Activated CD4-positive, alpha-beta T cell treated with anti-CD3 and anti-CD28 coated beads for 24 hours (primary cell): ENCODE results near the gene MSI2.

Source experiments
- DNase-seq, 2 donors: peaks; one replicate each; pipeline ENCODE4 v3.0.0-alpha.2; 2020; ENCODE audit warnings: low read depth in 2 of 2

MSI2 gene

GRCh38 chr17:57554826-57555635 is 298.7 kb downstream of the MSI2 start:
- DNase-seq = no peak

DNA sequence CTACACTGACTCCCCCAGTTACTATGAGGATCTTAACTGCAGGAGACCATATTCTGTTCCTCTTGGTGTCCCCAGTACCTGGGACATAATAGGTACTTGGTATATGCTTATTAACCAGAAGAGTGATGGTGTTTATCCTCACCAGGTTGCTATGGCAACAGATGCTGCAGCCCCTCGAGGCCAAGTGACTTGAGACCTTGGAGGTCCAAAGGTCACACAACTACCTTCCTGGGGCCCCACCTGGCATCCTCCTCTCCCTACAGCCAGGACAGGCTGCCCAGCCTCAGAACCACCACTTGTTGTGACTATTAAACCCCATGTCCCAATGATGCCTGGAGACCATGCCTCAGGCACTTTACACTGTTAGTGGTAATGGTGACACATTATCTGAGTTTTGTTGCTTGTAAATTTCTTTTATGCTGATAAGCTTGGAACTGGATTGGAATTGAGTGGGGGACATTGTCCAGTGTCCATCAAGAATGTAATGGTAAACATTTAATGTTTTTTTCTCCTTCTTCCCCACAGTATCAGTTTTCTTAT is 299.4 kb downstream of the MSI2 start:
- no peak for DNase-seq

GRCh38 chr17:57556320-57556719 is 300.0 kb downstream of the MSI2 start:
- DNase-seq = no peak

GRCh38 chr17:57556977-57557376 is 300.7 kb downstream of the MSI2 start:
- DNase-seq = no peak

DNA sequence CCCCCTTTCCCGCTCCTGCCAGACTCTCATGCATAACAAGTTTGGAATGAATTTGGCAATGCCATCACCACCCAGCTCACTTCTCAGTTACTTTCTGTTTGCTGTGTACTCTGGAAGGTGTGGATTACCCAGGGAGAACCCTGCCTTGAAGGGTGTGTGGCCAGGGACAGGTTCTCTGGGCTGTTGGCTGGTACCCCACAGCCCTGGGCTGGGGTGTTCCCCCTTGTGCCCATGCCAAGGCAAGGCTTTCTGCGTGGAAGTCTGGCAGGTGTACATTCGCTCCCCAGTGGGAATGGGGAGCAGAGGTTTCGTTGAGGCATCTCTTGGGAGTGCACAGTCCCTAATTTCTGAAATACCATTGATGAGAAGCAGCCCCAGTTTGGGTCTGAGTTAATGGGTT is 301.1 kb downstream of the MSI2 start:
- no peak for DNase-seq

GRCh38 chr17:57557834-57558681 is 301.7 kb downstream of the MSI2 start:
- DNase-seq = no peak

- DNase-seq = no peak
Observed at GRCh38 chr17:57559226-57559625, 302.9 kb downstream of the MSI2 start.

DNA sequence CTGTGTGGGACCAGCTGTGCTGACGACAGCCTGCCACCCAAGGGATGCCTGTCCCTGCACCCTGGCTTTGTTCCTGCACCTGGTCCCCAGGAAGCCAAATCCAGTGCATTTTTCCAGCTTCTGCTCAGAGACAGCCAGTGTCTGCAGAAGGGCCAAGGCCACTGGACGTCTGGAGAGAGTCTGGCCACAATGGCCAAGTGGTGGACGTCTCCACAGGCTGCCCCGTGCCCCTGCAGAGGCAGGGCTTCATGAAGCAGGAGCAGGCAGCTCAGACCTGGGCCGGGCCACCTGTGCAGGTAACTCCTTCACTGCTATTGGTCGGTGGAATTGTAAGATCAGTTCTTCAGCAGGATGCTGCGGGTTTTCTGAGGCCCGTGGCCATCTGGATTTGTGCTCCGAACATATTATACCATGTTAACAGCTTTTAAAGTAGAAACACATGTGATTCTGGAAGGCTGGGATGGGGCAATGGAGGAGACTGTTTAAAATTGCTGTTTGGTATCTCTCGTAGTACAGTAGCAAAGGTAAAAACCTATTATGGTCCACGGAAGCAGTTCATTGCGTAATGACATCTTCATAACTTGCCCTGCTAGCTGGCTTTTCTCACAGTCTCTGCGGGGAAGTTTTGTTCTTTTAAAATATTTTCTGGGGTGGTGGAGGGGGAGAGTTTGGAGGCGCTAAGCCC is 303.5 kb downstream of the MSI2 start:
- DNase-seq = no peak

- no peak for DNase-seq
Observed at GRCh38 chr17:57560319-57560705, 304.0 kb downstream of the MSI2 start.

GRCh38 chr17:57561072-57561861 is 304.9 kb downstream of the MSI2 start:
- DNase-seq = no peak

GRCh38 chr17:57562184-57562698 is 305.9 kb downstream of the MSI2 start:
- no peak for DNase-seq

DNA sequence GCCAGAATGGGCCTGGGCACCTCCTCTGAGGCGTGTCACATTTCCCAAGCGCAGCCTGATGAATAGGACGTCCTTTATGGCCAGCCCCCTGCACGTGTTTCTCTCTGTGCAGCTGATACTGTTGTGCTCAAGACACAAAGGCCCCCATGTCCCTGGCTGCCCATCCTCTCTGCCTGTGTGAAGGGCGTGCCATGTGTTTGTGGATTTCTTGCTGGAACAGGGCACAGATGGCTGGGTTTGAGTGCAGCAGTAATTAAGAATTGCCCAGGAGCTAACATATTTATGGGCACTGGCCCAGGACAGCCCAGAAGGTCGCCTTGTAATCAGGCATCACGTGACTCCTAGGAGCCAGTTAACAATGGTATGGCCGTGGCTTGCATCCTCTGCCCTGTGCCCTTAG is 307.6 kb downstream of the MSI2 start:
- DNase-seq = no peak

- DNase-seq = no peak
Observed at GRCh38 chr17:57565176-57565575, 308.9 kb downstream of the MSI2 start.

- no peak for DNase-seq
Observed at GRCh38 chr17:57566721-57567120, 310.4 kb downstream of the MSI2 start.

GRCh38 chr17:57567251-57567650 is 310.9 kb downstream of the MSI2 start:
- DNase-seq = no peak

- no peak for DNase-seq
Observed at GRCh38 chr17:57568340-57568739, 312.0 kb downstream of the MSI2 start.

GRCh38 chr17:57569021-57569420 is 312.7 kb downstream of the MSI2 start:
- no peak for DNase-seq

DNA sequence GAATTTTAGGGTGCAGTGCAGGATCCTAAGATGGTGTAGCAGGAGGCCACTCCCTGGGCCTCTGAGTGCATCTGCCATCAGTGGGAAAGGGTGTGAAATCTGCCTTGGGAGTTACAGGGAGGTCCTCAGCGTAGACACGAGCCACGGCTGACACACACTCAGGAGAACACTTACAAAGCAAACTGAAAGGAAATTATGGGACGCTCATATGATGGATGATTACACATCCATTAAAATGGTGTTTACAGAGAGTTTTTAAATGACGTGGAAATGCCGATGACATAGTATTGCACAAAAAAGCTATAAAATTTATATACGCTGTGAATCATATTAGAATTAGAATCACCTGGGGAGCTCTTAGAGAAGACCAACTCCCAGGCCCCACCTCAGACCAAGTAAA is 313.5 kb downstream of the MSI2 start:
- DNase-seq = no peak

DNA sequence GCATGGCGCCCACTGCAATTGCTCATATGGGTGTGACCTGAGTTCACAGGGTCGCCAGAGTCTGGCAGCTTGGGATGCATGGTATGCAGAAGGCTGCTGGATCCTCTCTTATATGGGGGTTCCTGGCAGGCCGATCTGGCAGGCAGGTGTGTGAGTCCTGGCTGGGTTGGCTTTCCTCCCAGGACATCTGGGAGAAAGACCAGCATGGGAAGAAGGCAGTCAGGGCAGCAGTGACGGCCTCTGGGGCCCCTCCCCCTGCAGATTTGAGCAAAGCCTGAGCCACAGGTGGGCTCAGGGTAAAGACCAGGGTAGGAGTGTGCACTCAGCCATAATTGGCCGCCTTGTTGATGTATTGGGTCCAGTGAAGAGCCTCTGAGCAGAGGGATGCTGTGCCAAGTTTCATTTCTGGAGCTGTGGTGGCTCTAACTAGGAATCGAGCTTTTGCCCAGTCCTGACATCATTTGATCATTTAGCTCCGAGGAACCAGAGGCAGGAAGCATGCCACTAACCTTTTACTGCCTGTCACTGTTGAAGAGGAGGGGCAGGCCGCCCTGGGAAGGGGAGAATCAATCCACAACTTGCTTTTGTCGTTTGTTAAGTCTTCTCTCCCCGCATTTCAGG is 314.5 kb downstream of the MSI2 start:
- DNase-seq = no peak

GRCh38 chr17:57572062-57572461 is 315.7 kb downstream of the MSI2 start:
- no peak for DNase-seq

- no peak for DNase-seq
Observed at GRCh38 chr17:57572600-57572999, 316.3 kb downstream of the MSI2 start.
